GM21447 (cell line): ENCODE results near the gene POLQ.
"Not testable (repeated sequence)": the region's sequence is repeated elsewhere in the genome, so short reads cannot be mapped to it uniquely, and the experiment has no call there.

Source experiments
- ATAC-seq: cut with Tn5 transposase; IDR thresholded peaks from one replicate; pipeline ENCODE4 v1.9.1; 2021; ENCODE audit not compliant: unreplicated experiment

POLQ gene

GRCh38 chr3:121430664-121431215 lies 115.0 kb downstream of the POLQ start:
- no peak for ATAC-seq

DNA sequence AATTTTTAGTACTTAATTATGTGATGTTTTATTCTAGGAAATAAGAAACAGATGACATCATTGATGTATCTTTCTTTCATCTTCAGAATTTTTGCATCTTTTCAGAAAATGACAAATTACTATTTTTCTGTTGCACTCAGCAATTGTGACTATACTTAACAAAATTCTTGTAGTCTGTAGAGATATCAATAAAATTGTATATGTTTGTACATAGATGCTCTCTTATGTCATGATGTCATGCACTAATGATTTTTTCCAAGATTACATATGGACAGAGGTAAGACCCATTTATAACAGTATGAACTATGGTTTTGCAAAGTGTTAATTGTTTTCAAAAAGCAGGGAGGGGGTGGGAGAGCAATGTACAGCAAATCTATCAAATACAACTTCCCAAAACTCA lies 121.2 kb downstream of the POLQ start:
- no peak for ATAC-seq

DNA sequence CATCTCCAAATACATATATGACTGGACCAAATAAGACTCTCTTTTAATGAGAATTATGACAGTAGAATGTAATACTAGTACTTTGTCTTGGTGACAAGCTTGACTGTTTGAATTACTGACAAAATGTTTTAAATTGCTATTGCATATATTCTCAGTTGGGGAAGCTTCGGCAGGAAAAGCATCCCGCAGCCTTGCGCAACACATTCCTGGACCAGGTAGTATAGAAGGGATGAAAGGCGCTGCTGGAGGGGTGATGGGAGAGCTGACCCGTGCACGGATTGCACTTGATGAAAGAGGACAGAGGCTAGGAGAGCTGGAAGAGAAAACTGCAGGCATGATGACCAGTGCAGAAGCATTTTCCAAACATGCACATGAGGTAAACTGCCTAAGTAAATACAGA lies 127.6 kb downstream of the POLQ start:
- ATAC-seq, result no peak

GRCh38 chr3:121414924-121415323 lies 130.9 kb downstream of the POLQ start:
- no peak for ATAC-seq

GRCh38 chr3:121411523-121411922 lies 134.3 kb downstream of the POLQ start:
- no peak for ATAC-seq

- no peak for ATAC-seq
Measured at GRCh38 chr3:121405631-121406030, 140.2 kb downstream of the POLQ start.

DNA sequence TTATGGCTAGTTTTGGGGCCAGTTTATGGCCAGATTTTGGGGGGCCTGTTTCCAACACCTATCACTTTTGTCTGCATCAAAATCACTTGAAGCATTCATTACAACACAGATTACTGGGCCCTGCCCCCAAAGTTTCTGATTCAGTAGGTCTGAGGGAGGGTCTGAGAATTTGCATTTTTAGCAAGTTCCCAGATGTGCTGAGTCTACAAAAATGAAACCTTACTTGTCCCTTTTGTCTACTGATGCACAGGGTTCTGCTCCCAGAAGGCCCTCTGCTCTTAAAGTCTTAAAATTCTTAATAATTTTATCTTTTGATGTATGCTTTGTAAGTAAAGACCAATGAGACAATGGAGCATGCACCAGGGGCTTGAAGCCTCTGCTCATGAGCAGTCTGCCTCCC lies 146.0 kb downstream of the POLQ start:
- no peak for ATAC-seq

DNA sequence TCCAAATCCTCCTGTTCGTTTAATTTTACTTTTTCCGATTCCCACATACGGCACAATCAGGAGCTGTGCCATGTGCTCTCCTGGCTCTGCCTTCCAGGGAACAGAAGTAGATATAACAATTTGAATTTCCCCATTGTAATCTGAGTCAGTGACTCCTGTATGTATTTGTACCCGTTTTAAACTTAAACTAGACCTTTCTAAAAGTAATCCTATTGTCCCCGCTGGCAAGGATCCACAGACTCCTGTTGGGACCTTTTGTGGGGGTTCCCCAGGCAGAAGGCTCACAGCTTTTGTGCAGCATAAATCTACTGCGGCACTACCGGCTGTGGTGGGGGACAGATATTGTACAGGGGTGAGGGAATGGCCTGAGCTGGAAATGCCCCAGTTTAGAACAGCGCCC lies 147.7 kb downstream of the POLQ start:
- not testable (repeated sequence) for ATAC-seq

DNA sequence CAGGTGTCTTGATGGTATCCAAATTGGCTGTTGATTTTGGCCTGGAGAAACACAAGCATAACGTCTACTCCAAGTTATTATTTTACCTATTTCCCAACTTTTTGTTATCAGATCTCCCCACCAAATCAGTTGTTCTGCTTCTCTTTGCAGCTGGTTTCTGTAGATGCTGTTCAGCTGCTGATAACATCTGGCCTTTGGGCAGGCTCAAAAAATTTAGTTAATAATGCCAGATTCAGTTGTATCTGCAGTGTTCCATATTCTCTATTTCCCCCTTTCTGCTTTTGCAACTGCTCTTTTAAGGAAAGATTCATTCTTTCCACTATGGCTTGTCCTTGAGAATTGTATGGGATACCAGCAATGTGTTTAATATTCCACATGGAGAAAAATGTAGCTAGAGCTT lies 149.8 kb downstream of the POLQ start:
- ATAC-seq, result not testable (repeated sequence)

- ATAC-seq, result not testable (repeated sequence)
Measured at GRCh38 chr3:121388308-121388707, 157.5 kb downstream of the POLQ start.
